NB4 (cell line): ENCODE data around the gene LRRK1.

Source experiments
- DNase-seq: peaks from one replicate; pipeline ENCODE4 v3.0.0; 2010; ENCODE audit warnings: low read depth
- H3K4me3 ChIP-seq: one replicate; pipeline ENCODE4 v1.5.1; 2011; ENCODE audit warnings: mild to moderate bottlenecking, low read depth, low read length, moderate library complexity
- MYC ChIP-seq: IDR thresholded peaks from 2 replicates; pipeline ENCODE4 v1.6.1; 2011; ENCODE audit warnings: low read depth, low read length
- POLR2A ChIP-seq: IDR thresholded peaks from 2 replicates; pipeline ENCODE4 v1.6.1; 2011; ENCODE audit warnings: mild to moderate bottlenecking; ENCODE audit not compliant: insufficient read length; ENCODE audit errors: extremely low read depth
- TF ChIP-seq, protein P1 (sequence below): IDR thresholded peaks from one replicate; pipeline ENCODE4 v1.5.1; 2012; ENCODE audit warnings: low read depth, low read length
- TF ChIP-seq, protein P2 (sequence below): IDR thresholded peaks from 2 replicates; pipeline ENCODE4 v1.6.1; 2011; ENCODE audit warnings: low read depth, low read length

The LRRK1 gene

DNA sequence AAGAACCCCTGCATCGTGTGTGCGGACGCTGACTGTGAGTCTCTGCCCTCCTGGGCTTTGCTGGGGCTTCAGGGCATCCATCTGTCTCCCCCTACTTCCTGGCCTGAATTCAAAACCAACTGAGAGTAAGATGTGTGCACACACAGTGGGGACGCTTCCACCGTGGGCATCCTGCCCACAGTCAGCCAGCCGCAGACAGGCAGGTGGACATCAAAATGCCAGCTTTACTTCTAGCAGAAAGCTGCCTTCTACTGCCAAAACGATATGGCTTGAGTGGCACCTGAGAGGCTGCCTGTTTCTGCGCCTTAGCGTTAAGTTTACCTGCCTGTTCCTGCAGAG lies 21.0 kb upstream of the LRRK1 start:
- no peak overlapping the region for H3K4me3 ChIP-seq
- no peak for DNase-seq
- TF ChIP-seq, protein P1, sequence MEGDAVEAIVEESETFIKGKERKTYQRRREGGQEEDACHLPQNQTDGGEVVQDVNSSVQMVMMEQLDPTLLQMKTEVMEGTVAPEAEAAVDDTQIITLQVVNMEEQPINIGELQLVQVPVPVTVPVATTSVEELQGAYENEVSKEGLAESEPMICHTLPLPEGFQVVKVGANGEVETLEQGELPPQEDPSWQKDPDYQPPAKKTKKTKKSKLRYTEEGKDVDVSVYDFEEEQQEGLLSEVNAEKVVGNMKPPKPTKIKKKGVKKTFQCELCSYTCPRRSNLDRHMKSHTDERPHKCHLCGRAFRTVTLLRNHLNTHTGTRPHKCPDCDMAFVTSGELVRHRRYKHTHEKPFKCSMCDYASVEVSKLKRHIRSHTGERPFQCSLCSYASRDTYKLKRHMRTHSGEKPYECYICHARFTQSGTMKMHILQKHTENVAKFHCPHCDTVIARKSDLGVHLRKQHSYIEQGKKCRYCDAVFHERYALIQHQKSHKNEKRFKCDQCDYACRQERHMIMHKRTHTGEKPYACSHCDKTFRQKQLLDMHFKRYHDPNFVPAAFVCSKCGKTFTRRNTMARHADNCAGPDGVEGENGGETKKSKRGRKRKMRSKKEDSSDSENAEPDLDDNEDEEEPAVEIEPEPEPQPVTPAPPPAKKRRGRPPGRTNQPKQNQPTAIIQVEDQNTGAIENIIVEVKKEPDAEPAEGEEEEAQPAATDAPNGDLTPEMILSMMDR: no peak
- no peak for TF ChIP-seq MYC
- TF ChIP-seq, protein P2, sequence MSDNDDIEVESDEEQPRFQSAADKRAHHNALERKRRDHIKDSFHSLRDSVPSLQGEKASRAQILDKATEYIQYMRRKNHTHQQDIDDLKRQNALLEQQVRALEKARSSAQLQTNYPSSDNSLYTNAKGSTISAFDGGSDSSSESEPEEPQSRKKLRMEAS: no peak
- no peak for TF ChIP-seq POLR2A

DNA sequence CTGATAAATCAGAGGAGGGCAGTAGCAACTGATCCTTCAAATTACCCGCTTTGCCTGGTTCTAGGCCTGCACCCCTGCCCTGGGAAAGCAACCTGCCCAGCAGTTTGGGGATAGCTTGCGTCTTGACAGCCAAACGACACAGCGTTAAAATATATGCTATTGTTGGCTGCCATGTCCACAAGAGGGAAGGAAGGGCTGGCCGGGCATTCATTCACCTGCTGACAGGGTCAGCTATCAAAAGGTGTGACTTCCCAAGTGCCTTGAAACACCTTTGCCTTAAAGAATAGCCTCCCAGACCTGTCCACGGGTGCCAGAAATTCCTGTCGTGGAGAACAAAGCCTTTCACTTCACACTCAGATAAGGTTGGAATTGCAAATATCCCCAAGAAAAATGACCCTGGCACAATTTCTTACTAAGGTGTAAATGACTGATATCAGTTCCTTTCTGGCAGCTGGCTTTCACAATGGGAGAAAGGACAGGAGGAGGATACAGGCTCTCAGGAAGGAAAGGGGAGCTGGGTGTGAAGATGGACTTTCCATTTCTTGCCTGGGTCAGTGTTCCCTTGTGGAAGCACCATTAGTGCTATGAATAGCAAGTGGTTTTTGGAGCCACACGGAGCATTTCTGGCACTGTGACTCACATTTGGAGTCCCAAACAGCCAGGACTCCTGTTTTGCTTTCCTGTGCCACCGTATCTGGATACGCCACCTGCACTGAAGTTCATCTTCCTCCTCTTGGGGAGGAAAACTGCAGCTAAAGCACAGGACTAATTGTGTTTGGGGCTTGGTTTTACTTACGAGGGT lies 20.3 kb upstream of the LRRK1 start:
- TF ChIP-seq, protein P1: no peak
- TF ChIP-seq MYC: no peak
- TF ChIP-seq POLR2A: no peak
- TF ChIP-seq, protein P2: no peak
- H3K4me3 ChIP-seq: no peak overlapping the region
- no peak for DNase-seq

DNA sequence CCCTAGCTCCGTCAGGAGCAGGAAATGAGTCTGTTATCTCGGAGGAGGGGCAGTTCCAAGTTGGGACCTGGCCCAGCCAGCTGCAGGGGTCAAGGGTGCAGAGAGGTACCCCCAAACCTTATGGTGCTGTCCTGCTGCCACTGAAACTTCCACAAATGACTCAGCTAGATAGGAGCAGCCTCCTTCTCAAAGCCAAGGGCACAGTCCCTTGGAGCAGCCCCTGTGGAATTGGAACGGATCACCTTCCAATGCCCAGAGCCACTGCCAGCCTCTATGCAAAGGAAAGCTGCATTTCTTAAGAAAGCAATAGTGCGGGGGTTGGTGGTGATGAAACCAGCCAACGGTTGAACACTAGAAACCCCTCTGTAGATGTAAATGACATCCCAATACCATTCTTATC lies 19.6 kb upstream of the LRRK1 start:
- H3K4me3 ChIP-seq: no peak overlapping the region
- TF ChIP-seq, protein P2: no peak
- no peak for TF ChIP-seq POLR2A
- TF ChIP-seq, protein P1: no peak
- no peak for TF ChIP-seq MYC
- no peak for DNase-seq

DNA sequence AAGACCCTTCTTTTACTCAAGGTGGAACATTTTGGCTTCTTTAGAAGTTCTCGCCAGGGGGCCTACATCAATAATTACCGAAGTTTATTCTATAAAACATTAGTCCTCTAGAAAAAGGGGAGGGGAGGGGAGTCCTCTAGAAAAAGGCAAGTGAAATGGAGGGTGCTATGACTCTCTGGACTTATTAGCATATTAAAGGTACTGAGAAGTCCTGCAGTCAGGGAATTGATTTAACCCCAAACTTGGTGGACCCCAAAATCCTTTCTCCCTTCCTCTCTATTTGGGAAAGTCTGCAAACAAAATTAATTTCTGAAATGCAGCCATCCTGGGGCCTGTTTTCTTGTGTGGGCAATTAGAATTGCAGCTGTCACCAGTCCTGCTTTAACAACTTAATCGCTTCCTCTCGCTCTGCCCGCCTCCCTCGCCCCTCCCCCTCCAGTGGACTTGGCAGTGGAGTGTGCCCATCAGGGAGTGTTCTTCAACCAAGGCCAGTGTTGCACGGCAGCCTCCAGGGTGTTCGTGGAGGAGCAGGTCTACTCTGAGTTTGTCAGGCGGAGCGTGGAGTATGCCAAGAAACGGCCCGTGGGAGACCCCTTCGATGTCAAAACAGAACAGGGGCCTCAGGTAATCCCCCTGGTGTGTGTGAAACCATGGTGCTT lies 18.9 kb upstream of the LRRK1 start:
- DNase-seq: no peak
- TF ChIP-seq, protein P2: no peak
- TF ChIP-seq POLR2A: no peak
- no peak for TF ChIP-seq MYC
- TF ChIP-seq, protein P1: no peak
- H3K4me3 ChIP-seq: no peak overlapping the region

DNA sequence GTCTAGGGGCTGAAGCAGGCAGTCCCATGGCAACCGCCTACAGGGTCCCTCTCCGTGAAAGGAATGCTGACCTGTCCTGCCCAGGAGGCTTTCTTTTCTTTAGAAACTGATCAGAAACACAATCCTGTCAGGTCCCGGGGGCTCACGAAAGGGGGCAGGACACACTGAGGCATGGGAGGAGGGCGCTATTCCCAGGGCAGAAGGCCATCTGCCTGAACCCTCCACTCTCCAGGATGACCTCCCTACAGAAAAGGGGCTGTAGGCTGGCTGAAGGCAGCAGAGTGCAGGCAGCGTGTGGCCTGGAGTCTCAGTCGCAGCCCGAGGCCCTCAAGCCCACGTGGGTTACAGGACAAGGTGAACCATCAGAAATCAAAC lies 18.4 kb upstream of the LRRK1 start:
- TF ChIP-seq POLR2A (no peak), MYC (no peak)
- TF ChIP-seq, protein P1: no peak
- TF ChIP-seq, protein P2: no peak
- H3K4me3 ChIP-seq: no peak overlapping the region
- no peak for DNase-seq
